Mesenchymal stem cell (in vitro differentiated cells and primary cell): ENCODE data around the gene CDHR5.

ENCODE experiments used
- DNase-seq: peaks from one replicate; pipeline ENCODE4 v3.0.0-alpha.2; 2013
- H2AFZ ChIP-seq: one replicate; pipeline ENCODE4 v1.6.1; 2013; ENCODE audit warnings: low read depth, mild to moderate bottlenecking, control low read depth, inconsistent platforms, low read length, moderate library complexity
- H2AK5ac ChIP-seq: 2 replicates; pipeline ENCODE4 v1.6.1; 2013; ENCODE audit warnings: low read length, moderate library complexity, mild to moderate bottlenecking, inconsistent platforms; ENCODE audit not compliant: severe bottlenecking
- H2BK120ac ChIP-seq: one replicate; pipeline ENCODE4 v1.6.1; 2013; ENCODE audit warnings: low read depth, mild to moderate bottlenecking, inconsistent platforms, low read length, moderate library complexity
- H2BK12ac ChIP-seq, 2 experiments: one replicate each; pipeline ENCODE4 v1.6.1; 2013; ENCODE audit warnings: inconsistent platforms in 2 of 2, low read length in 2 of 2, mild to moderate bottlenecking in 2 of 2, moderate library complexity in 2 of 2, control low read depth in 1 of 2
- H2BK15ac ChIP-seq: one replicate; pipeline ENCODE4 v1.6.1; 2013; ENCODE audit warnings: mild to moderate bottlenecking, low read depth, inconsistent platforms; ENCODE audit not compliant: poor library complexity, severe bottlenecking
- H2BK5ac ChIP-seq: 2 replicates; pipeline ENCODE4 v1.6.1; 2013; ENCODE audit warnings: low read depth, mild to moderate bottlenecking, low read length, control low read depth, inconsistent platforms; ENCODE audit not compliant: poor library complexity, severe bottlenecking
- H3K14ac ChIP-seq, 2 experiments: one replicate each; pipeline ENCODE4 v1.6.1; 2013; ENCODE audit warnings: inconsistent platforms in 2 of 2, low read length in 2 of 2, control low read depth in 1 of 2, mild to moderate bottlenecking in 1 of 2, moderate library complexity in 1 of 2
- H3K18ac ChIP-seq, 2 experiments: one replicate each; pipeline ENCODE4 v1.6.1; 2013; ENCODE audit warnings: inconsistent platforms in 2 of 2, low read length in 2 of 2, control low read depth in 1 of 2, low read depth in 1 of 2, mild to moderate bottlenecking in 1 of 2
- H3K23ac ChIP-seq, 2 experiments: one replicate each; pipeline ENCODE4 v1.6.1; 2013; ENCODE audit warnings: inconsistent platforms in 2 of 2, low read length in 2 of 2, mild to moderate bottlenecking in 2 of 2, moderate library complexity in 2 of 2, control low read depth in 1 of 2
- H3K27ac ChIP-seq: 2 replicates; pipeline ENCODE4 v1.5.1; 2013; ENCODE audit warnings: mild to moderate bottlenecking, moderate library complexity, low read length, control low read depth, inconsistent platforms; ENCODE audit not compliant: poor library complexity, severe bottlenecking
- H3K27me3 ChIP-seq, 2 experiments: 2 replicates each; pipeline versions ENCODE4 v1.6.1 to v1.7.0; 2013; ENCODE audit warnings: low read length in 2 of 2, mild to moderate bottlenecking in 2 of 2, moderate library complexity in 2 of 2, control low read depth in 1 of 2, inconsistent platforms in 1 of 2; ENCODE audit not compliant: control insufficient read depth in 1 of 2, insufficient read depth in 1 of 2
- H3K36me3 ChIP-seq, 2 experiments: 2 replicates each; pipeline versions ENCODE4 v1.6.1 to v1.7.0; 2013; ENCODE audit warnings: low read length in 2 of 2, control low read depth in 1 of 2, inconsistent platforms in 1 of 2, low read depth in 1 of 2, mild to moderate bottlenecking in 1 of 2; ENCODE audit not compliant: insufficient read depth in 2 of 2, control insufficient read depth in 1 of 2
- H3K4ac ChIP-seq, 2 experiments: one replicate each; pipeline ENCODE4 v1.6.1; 2013; ENCODE audit warnings: inconsistent platforms in 2 of 2, low read length in 2 of 2, mild to moderate bottlenecking in 2 of 2, moderate library complexity in 2 of 2, control low read depth in 1 of 2, low read depth in 1 of 2
- H3K4me1 ChIP-seq: 2 replicates; pipeline ENCODE4 v1.6.1; 2013; ENCODE audit warnings: low read depth, low read length, control low read depth; ENCODE audit not compliant: control insufficient read depth, insufficient read depth
- H3K4me2 ChIP-seq: 2 replicates; pipeline ENCODE4 v1.6.1; 2013; ENCODE audit warnings: low read length, mild to moderate bottlenecking, inconsistent platforms; ENCODE audit not compliant: poor library complexity, severe bottlenecking
- H3K4me3 ChIP-seq, 2 experiments: 2 replicates each; pipeline versions ENCODE4 v1.5.1 to v1.7.0; 2013; ENCODE audit warnings: low read length in 2 of 2, mild to moderate bottlenecking in 2 of 2, control low read depth in 1 of 2, low read depth in 1 of 2; ENCODE audit not compliant: insufficient read depth in 1 of 2
- H3K79me1 ChIP-seq: replicated peaks from 2 replicates; pipeline ENCODE4 v1.6.1; 2013; ENCODE audit warnings: mild to moderate bottlenecking, control low read depth, low read length, inconsistent platforms; ENCODE audit not compliant: poor library complexity, severe bottlenecking
- H3K9ac ChIP-seq: 2 replicates; pipeline ENCODE4 v1.7.0; 2013; ENCODE audit warnings: mild to moderate bottlenecking, low read length, moderate library complexity
- H3K9me3 ChIP-seq: 2 replicates; pipeline ENCODE4 v1.7.0; 2013; ENCODE audit warnings: mild to moderate bottlenecking, low read length; ENCODE audit not compliant: control insufficient read depth
- H4K8ac ChIP-seq: one replicate; pipeline ENCODE4 v1.6.1; 2013; ENCODE audit warnings: inconsistent platforms, mild to moderate bottlenecking, low read length, moderate library complexity
- H4K91ac ChIP-seq: one replicate; pipeline ENCODE4 v1.6.1; 2013; ENCODE audit warnings: mild to moderate bottlenecking, low read length, inconsistent platforms
- WGBS: methylation state at CpG from one replicate; pipeline ENCODE4 v1.1.7; 2013; ENCODE audit warnings: mixed read lengths; 5-methylcytosine and 5-hydroxymethylcytosine counted together

The CDHR5 gene

DNA sequence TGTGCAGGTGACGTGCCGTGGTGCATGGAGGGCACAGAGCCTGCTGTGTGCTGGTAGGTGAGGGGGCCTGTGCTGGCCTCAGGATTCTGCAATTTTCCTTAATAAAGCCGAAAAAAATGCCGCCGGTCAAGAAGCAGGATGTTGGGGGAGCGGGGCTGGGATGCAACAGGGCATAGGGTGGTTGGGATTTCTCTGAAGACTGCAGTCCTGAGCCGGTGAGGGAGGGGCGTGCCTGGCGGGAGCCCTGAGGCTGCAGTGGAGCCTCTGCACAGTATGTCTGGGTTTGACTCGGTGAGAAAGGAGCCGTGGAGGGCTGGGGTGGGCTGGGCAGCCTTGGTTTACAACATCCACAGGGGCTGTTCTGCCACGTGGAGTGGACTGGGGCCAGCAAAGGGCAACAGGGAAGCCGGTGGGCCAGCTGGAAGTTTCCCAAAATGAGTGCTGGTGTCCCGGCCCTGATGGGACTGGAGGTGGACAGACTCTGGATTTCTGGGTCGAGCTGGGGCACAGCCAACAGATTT, 1.3 kb downstream of the CDHR5 start:
- 85% methylated on average over 15 of the region's 15 CpGs for WGBS
- Histone ChIP-seq H2BK15ac (no peak overlapping the region), H2BK120ac (no peak overlapping the region), H3K27ac (no peak overlapping the region), H2BK12ac (no peak overlapping the region), H3K4ac (no peak overlapping the region), H2AK5ac (no peak overlapping the region), H3K4me3 (no peak overlapping the region), H3K9me3 (no peaks in the 10 kb centered on the region), H3K4me2 (no peak overlapping the region), H3K18ac (no peak overlapping the region), H2AFZ (no peak overlapping the region), H3K9ac (no peak overlapping the region), H3K79me1 (peaks cover 9% of the 10 kb centered on the region), H4K8ac (no peak overlapping the region), H3K36me3 (peaks cover 3 to 65% of the 10 kb centered on the region in 2 experiments), H4K91ac (no peak overlapping the region), H2BK5ac (no peak overlapping the region), H3K4me1 (peaks cover 22% of the 10 kb centered on the region), H3K23ac (no peak overlapping the region), H3K14ac (no peak overlapping the region), H3K27me3 (peaks cover 18% of the 10 kb centered on the region in 2 experiments)
- DNase-seq: no peak

DNA sequence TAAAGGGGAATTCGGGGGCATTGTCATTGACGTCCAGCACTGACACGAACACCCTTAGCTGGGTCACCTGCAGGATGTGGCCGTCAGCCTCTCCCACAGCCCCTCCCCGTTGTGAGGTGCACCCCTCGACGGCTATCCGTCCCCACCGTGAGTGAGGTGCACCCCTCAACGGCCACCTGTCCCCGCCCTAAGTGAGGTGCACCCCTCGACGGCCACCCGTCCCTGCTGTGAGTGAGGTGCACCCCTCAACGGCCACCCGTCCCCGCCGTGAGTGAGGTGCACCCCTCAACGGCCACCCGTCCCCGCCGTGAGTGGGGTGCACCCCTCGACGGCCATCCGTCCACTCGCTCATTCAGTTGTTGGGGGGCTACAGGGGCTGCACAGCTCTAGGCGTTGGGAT, 2.9 kb downstream of the CDHR5 start:
- H2BK15ac ChIP-seq: no peak overlapping the region
- H3K4ac ChIP-seq: no peak overlapping the region
- H3K27me3 ChIP-seq: peaks cover 11 to 18% of the 10 kb centered on the region in 2 experiments
- H2BK5ac ChIP-seq: no peak overlapping the region
- no peak overlapping the region for H3K23ac ChIP-seq
- no peak overlapping the region for H3K4me2 ChIP-seq
- no peak overlapping the region for H3K27ac ChIP-seq
- peaks cover 17% of the 10 kb centered on the region for H3K4me1 ChIP-seq
- no peak overlapping the region for H2AK5ac ChIP-seq
- no peak overlapping the region for H4K8ac ChIP-seq
- no peak overlapping the region for H3K18ac ChIP-seq
- no peak overlapping the region for H3K9ac ChIP-seq
- H3K9me3 ChIP-seq: no peaks in the 10 kb centered on the region
- no peak for DNase-seq
- no peak overlapping the region for H3K4me3 ChIP-seq
- WGBS: 95% methylated on average over 27 of the region's 27 CpGs
- H3K79me1 ChIP-seq: peaks cover 20% of the 10 kb centered on the region
- H3K36me3 ChIP-seq: peaks cover 8 to 80% of the 10 kb centered on the region in 2 experiments
- no peak overlapping the region for H3K14ac ChIP-seq
- no peak overlapping the region for H2BK120ac ChIP-seq
- no peak overlapping the region for H2AFZ ChIP-seq
- no peak overlapping the region for H2BK12ac ChIP-seq
- H4K91ac ChIP-seq: no peak overlapping the region

DNA sequence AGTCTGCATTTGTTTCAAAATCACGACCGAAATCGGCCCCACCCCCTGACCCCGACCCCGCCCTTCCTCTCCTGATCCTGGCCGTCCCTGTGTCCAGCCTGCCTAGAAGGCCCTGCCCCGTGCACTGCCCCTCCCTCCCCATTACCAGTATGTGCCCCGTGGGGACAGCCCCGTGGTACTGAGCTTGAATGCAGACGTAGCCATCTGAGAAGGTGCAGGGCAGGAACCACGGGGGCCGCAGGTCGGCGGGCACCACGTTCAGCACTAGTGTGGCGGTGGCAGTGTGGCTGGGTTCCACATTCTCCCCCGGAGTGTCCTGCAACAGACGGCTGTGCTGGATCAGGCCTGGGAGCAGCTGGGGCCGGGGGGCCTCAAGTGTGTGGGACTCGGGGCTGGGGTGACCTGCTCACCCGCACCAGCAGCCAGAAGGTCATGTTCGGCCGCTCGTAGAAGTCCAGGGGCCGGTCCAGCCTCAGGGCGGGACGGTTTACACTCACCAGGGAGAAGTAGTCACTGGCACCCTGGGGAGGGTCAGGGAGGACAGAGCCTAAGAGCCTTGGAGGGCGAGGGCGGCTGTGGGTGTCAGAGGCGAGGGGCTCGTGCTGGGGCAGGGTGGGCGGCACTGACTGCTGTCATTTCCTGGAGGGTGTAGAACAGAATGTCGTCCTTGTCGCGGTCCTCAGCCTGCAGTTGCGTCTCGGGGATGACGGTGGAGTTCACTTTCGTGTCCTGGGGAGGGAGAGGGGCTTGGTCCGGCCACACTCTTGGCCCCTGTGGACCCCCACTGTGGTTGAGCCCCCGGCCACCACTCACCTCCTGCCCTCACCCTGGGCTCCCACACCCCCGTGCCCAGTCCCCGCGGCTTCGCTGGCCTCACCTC, 3.6 kb downstream of the CDHR5 start:
- Histone ChIP-seq H3K4me1 (peaks cover 17% of the 10 kb centered on the region), H3K14ac (no peak overlapping the region), H2BK12ac (no peak overlapping the region), H2BK5ac (no peak overlapping the region), H4K8ac (no peak overlapping the region), H3K4ac (no peak overlapping the region), H2BK15ac (no peak overlapping the region), H3K27ac (no peak overlapping the region), H3K18ac (no peak overlapping the region), H4K91ac (peak overlapping the region; percentile 20), H3K9me3 (no peaks in the 10 kb centered on the region), H3K36me3 (peaks cover 8 to 78% of the 10 kb centered on the region in 2 experiments), H3K4me3 (no peak overlapping the region), H3K23ac (no peak overlapping the region), H2AFZ (no peak overlapping the region), H3K9ac (no peak overlapping the region), H3K79me1 (peaks cover 26% of the 10 kb centered on the region), H3K27me3 (peaks cover 5 to 13% of the 10 kb centered on the region in 2 experiments), H2BK120ac (no peak overlapping the region), H2AK5ac (no peak overlapping the region), H3K4me2 (no peak overlapping the region)
- 88% methylated on average over 45 of the region's 45 CpGs for WGBS
- no peak for DNase-seq

DNA sequence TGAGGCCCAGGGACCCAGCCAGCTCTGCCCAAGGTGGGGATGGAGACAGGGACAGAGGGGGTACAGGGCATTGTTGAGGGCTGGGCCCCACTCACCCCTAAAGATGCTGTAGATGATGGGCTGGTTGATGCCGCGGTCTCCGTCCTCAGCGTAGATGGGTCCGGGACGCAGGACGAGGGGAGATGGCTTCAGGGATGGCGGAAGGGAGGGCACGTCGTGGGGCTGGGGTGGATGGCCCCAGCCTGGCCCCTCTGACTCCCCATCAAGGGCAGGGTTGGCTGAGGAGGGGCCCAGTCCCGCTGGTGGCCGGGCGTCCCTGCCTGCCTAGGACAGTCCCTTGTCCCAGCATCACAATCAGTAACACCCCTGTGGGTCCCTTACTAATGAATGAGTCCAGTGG, 4.6 kb downstream of the CDHR5 start:
- Histone ChIP-seq H4K8ac (no peak overlapping the region), H3K27ac (no peak overlapping the region), H2BK12ac (no peak overlapping the region), H3K18ac (no peak overlapping the region), H4K91ac (peak overlapping the region; percentile 54), H3K36me3 (peaks cover 8 to 71% of the 10 kb centered on the region in 2 experiments), H2AK5ac (no peak overlapping the region), H2BK15ac (no peak overlapping the region), H3K23ac (no peak overlapping the region), H2BK5ac (no peak overlapping the region), H3K9ac (no peak overlapping the region), H2AFZ (no peak overlapping the region), H3K4ac (no peak overlapping the region), H3K4me1 (peaks cover 22% of the 10 kb centered on the region), H3K4me3 (no peak overlapping the region), H3K14ac (no peak overlapping the region), H3K4me2 (no peak overlapping the region), H3K79me1 (peaks cover 26% of the 10 kb centered on the region), H2BK120ac (no peak overlapping the region), H3K9me3 (no peaks in the 10 kb centered on the region), H3K27me3 (peaks cover 0 to 3% of the 10 kb centered on the region in 2 experiments)
- DNase-seq: no peak
- 96% methylated on average over 13 of the region's 13 CpGs for WGBS
